Tibial nerve (tissue), 4 donors: ENCODE results near the gene SYNJ2. TPM values are rescaled to one million over a fixed set of nuclear protein-coding genes. Genes with fewer than 3 reads are reported as not detected.

Source experiments
- DNase-seq, 2 donors: peaks; one replicate each; pipeline ENCODE4 v3.0.0-alpha.2; 2019; ENCODE audit warnings: low spot score in 2 of 2
- H3K27ac ChIP-seq, 4 donors: fragments of 200-600 bp; sonication (generic) in 3 of 4; one replicate each; pipeline ENCODE4 v1.5.1; 2017 to 2019; ENCODE audit warnings: mild to moderate bottlenecking in 1 of 4
- H3K27me3 ChIP-seq, 2 donors: fragments of 200-600 bp; sonication (generic) in 1 of 2; one replicate each; pipeline versions ENCODE4 v1.5.1 to v1.6.0; 2017 to 2019
- H3K36me3 ChIP-seq, 3 donors: fragments of 200-600 bp; sonication (generic); one replicate each; pipeline ENCODE4 v1.5.1; 2018 to 2019
- H3K4me1 ChIP-seq, 4 donors: fragments of 200-600 bp; sonication (generic) in 3 of 4; one replicate each; pipeline ENCODE4 v1.5.1; 2017 to 2019
- H3K4me3 ChIP-seq, 4 donors: fragments of 200-600 bp; sonication (generic) in 3 of 4; one replicate each; pipeline ENCODE4 v1.5.1; 2017 to 2019; ENCODE audit warnings: mild to moderate bottlenecking in 1 of 4, moderate library complexity in 1 of 4
- H3K9me3 ChIP-seq, 4 donors: fragments of 200-600 bp; sonication (generic) in 3 of 4; one replicate each; pipeline ENCODE4 v1.5.1; 2017 to 2019
- EP300 ChIP-seq, 2 donors: sonication (generic); formaldehyde crosslinking; IDR thresholded peaks; one replicate each; pipeline ENCODE4 v1.6.1; 2017; ENCODE audit warnings: antibody characterized with exemption in 2 of 2, mild to moderate bottlenecking in 1 of 2
- POLR2A ChIP-seq, 2 donors: fragments of 450-650 bp; IDR thresholded peaks; one replicate each; pipeline ENCODE4 v1.6.1; 2017; ENCODE audit warnings: antibody characterized with exemption in 2 of 2, mild to moderate bottlenecking in 2 of 2, moderate library complexity in 2 of 2
- WGBS, 2 donors: methylation state at CpG; one replicate each; pipeline ENCODE4 v1.1.5; 2018; 5-methylcytosine and 5-hydroxymethylcytosine counted together
- total RNA-seq, 4 donors: library from RNA; depleted of rRNA; stranded (reverse); fragments of >200 nt; gene quantifications; one replicate each; pipeline ENCODE4 v1.1.0, GENCODE V29; 2016
- TF ChIP-seq, protein P1 (sequence below), 5 experiments: fragments of 200-600 bp in 3 of 5; fragments of 450-650 bp in 2 of 5; sonication (generic) in 3 of 5; IDR thresholded peaks; one replicate each; pipeline ENCODE4 v1.5.1; 2016 to 2019; ENCODE audit warnings: antibody characterized with exemption in 5 of 5, mild to moderate bottlenecking in 3 of 5, moderate library complexity in 2 of 5

SYNJ2 gene
- total RNA-seq, 4 donors from 2014 or later: 4.4 to 10.5 (median 5.6) TPM

DNA sequence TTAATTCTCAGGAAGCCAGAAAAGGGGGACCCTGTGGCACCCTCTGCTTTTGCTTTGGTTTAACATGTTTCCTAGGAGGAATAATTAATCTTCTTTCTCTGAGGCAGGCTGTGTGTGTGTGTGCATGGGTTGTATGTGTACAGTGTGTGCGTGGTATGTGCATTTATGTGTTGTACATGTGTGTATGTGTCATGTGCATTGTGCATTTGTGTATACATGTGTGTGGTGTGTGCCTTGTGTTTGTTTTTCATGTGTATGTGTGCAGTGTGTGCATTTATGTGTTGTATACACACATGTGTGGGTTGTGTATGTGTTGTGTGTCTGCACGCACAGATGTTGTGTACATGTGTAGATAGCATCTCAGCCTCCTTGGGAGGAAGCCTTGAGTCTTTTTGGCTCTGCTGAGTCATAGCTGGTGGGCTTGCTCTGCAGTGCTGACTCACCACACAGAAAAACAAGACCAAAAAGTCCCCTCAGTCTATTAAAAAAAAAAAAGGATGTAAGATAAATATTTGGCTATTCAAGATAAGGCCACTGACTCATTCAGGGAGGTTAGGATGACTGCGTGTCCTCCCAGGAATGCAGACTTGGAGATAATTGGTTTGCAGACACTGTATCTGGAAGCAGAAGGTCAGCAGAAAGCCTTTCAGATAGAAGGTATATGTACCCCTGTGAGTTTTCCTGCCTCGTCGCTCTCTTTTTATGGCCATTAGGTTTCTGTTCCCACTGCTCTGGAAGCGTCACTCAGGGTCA lies 58.6 kb downstream of the SYNJ2 start:
- no peak for DNase-seq
- Histone ChIP-seq H3K36me3 (peaks cover 0 to 10% (median 0%) of the 10 kb centered on the region in 3 donors), H3K27ac (no peak overlapping the region), H3K9me3 (no peaks in the 10 kb centered on the region), H3K4me3 (no peak overlapping the region), H3K27me3 (no peaks in the 10 kb centered on the region), H3K4me1 (peaks cover 0 to 18% (median 7%) of the 10 kb centered on the region in 4 donors)
- peak in 1 of 2 donors; percentile 29 for TF ChIP-seq EP300 (IDR thresholded peaks at IDR 0.05)
- TF ChIP-seq, protein P1, sequence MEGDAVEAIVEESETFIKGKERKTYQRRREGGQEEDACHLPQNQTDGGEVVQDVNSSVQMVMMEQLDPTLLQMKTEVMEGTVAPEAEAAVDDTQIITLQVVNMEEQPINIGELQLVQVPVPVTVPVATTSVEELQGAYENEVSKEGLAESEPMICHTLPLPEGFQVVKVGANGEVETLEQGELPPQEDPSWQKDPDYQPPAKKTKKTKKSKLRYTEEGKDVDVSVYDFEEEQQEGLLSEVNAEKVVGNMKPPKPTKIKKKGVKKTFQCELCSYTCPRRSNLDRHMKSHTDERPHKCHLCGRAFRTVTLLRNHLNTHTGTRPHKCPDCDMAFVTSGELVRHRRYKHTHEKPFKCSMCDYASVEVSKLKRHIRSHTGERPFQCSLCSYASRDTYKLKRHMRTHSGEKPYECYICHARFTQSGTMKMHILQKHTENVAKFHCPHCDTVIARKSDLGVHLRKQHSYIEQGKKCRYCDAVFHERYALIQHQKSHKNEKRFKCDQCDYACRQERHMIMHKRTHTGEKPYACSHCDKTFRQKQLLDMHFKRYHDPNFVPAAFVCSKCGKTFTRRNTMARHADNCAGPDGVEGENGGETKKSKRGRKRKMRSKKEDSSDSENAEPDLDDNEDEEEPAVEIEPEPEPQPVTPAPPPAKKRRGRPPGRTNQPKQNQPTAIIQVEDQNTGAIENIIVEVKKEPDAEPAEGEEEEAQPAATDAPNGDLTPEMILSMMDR (IDR thresholded peaks at IDR 0.05): no peak
- 47 to 50% methylated on average over 6 of the region's 6 CpGs for WGBS, 2 donors

DNA sequence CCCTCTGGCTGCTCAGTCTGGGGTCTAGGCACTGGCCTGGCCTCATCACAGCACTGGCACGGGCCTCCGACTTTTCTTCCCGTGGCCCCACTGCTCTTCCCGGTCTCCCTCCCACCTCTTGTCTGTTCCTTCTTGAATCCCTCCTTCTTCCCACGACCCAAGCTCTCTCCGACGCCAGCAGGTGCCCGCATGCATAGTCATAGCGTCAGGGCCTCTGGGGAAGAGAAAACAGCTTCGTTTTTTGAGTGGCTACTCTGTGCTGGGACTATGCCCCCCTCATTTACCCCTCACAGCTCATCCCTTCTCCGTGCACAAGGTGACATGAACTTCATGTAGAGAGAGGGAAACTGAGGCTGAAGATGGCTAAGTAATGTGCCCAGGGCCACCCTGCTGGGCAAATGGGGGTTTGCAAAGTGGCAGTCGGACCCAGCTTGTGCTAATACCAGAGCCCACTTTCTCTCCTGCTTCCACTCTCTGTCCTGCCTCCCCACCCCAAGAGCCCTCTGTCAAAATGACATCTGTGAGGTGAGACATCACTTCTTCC lies 59.2 kb downstream of the SYNJ2 start:
- Histone ChIP-seq H3K4me3 (no peak overlapping the region), H3K27me3 (no peaks in the 10 kb centered on the region), H3K27ac (peak overlapping the region in 1 of 4 donors; percentile 3), H3K9me3 (no peaks in the 10 kb centered on the region), H3K4me1 (peaks cover 0 to 18% (median 7%) of the 10 kb centered on the region in 4 donors), H3K36me3 (peaks cover 0 to 10% (median 0%) of the 10 kb centered on the region in 3 donors)
- DNase-seq: no peak
- whole genome bisulfite sequencing, 2 donors: 71 to 76% methylated on average over 12 of the region's 12 CpGs
- TF ChIP-seq POLR2A (IDR thresholded peaks at IDR 0.05) (no peak), EP300 (IDR thresholded peaks at IDR 0.05) (no peak)
- TF ChIP-seq, protein P1 (IDR thresholded peaks at IDR 0.05): no peak

DNA sequence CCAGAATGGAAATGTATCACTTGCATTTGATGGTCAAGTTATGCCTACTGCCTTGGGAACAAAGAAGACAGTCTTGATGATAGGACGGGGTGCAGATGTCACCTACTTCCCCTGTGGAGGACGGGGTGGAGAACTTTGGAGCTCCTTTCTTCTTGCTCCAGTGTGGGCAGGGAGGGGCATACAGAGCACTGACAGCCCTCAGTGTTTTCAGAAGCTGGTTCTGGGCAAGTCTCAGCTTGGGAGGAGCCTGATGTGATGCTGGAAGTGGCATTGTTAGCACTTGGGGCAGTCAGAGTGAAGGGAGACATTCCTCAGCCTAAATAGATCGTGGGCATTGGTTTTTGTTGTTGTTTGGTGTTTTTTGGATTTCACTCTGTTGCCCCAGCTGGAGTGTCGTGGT lies 59.7 kb downstream of the SYNJ2 start:
- H3K9me3 ChIP-seq: no peaks in the 10 kb centered on the region
- H3K4me1 ChIP-seq: peaks cover 0 to 18% (median 7%) of the 10 kb centered on the region in 4 donors
- H3K4me3 ChIP-seq: no peak overlapping the region
- TF ChIP-seq, protein P1 (IDR thresholded peaks at IDR 0.05): no peak
- TF ChIP-seq POLR2A (IDR thresholded peaks at IDR 0.05) (no peak), EP300 (IDR thresholded peaks at IDR 0.05) (no peak)
- H3K27ac ChIP-seq: peak overlapping the region in 1 of 4 donors; percentile 3
- H3K36me3 ChIP-seq: peaks cover 0 to 10% (median 0%) of the 10 kb centered on the region in 3 donors
- WGBS, 2 donors: 62 to 72% methylated on average over 4 of the region's 4 CpGs
- no peak for DNase-seq
- no peaks in the 10 kb centered on the region for H3K27me3 ChIP-seq

DNA sequence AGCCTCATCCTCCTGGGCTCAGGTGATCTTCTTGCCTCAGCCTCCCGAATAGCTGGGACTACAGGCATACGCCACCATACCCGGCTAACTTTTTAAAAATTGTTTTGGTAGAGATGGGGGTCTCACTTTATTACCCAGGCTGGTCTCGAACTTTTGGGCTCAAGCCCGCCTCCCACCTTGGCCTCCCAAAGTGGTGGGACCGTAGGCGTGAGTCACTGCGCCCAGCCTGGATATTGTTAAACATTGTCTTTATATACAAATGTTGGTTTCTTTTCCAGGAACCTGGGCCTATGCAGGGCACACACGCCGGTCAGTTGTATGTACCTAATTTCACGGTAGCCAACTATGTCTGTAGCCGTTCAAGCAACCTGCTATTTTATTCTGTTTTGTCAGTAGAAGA lies 60.1 kb downstream of the SYNJ2 start:
- H3K9me3 ChIP-seq: no peaks in the 10 kb centered on the region
- WGBS, 2 donors: 96 to 97% methylated on average over 12 of the region's 12 CpGs
- H3K27me3 ChIP-seq: no peaks in the 10 kb centered on the region
- no peak overlapping the region for H3K4me3 ChIP-seq
- TF ChIP-seq, protein P1 (IDR thresholded peaks at IDR 0.05): no peak
- TF ChIP-seq EP300 (IDR thresholded peaks at IDR 0.05) (no peak), POLR2A (IDR thresholded peaks at IDR 0.05) (no peak)
- DNase-seq: no peak
- no peak overlapping the region for H3K27ac ChIP-seq
- H3K4me1 ChIP-seq: peaks cover 0 to 18% (median 7%) of the 10 kb centered on the region in 4 donors
- H3K36me3 ChIP-seq: peaks cover 0 to 10% (median 0%) of the 10 kb centered on the region in 3 donors

DNA sequence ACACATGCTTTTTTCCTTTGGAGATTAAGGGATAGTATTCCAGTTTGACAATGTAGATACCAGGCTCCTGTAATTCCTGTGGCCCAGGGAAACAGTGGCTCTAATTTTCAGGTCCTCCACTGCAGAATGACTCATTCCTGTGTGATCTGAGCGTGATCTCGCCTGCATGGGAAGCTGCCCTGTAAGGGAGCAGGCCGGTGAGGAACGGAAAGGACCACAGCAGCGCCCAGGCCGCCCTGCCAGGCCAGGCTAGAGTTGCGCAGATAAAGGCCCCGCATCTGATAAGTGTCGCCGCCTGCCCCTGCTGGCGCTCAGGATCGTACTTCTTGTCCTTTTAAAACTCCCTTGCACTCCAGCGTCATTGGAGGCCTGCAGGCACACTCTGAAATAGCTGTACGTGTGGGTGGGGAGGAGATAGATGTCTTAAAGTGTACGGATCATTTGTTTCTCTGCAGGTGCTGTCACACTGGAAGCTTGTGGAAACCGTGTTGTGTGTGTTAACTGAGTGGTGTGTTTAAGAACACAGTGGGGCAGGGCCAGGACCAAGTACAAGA lies 60.7 kb downstream of the SYNJ2 start:
- Histone ChIP-seq H3K27me3 (no peaks in the 10 kb centered on the region), H3K36me3 (peaks cover 0 to 10% (median 0%) of the 10 kb centered on the region in 3 donors), H3K27ac (peak overlapping the region in 1 of 4 donors; percentile 29), H3K4me1 (peaks cover 0 to 18% (median 7%) of the 10 kb centered on the region in 4 donors), H3K4me3 (no peak overlapping the region), H3K9me3 (no peaks in the 10 kb centered on the region)
- TF ChIP-seq EP300 (IDR thresholded peaks at IDR 0.05) (peak in 1 of 2 donors; percentile 15), POLR2A (IDR thresholded peaks at IDR 0.05) (no peak)
- TF ChIP-seq, protein P1 (IDR thresholded peaks at IDR 0.05): no peak
- no peak for DNase-seq
- WGBS, 2 donors: 79 to 80% methylated on average over 16 of the region's 16 CpGs
